Neural progenitor cell (in vitro differentiated cells): ENCODE results near the gene CUL1.

Source experiments
- EZH2 ChIP-seq: fragments of 200-600 bp; sonication (generic); IDR thresholded peaks from 2 replicates; pipeline ENCODE4 v1.6.1; 2017; ENCODE audit warnings: antibody characterized with exemption, mild to moderate bottlenecking, moderate library complexity
- TF ChIP-seq, protein P1 (sequence below): fragments of 200-600 bp; sonication (generic); IDR thresholded peaks from 2 replicates; pipeline ENCODE4 v1.5.1; 2017; ENCODE audit warnings: antibody characterized with exemption, mild to moderate bottlenecking

- TF ChIP-seq EZH2: no peak
- TF ChIP-seq, protein P1, sequence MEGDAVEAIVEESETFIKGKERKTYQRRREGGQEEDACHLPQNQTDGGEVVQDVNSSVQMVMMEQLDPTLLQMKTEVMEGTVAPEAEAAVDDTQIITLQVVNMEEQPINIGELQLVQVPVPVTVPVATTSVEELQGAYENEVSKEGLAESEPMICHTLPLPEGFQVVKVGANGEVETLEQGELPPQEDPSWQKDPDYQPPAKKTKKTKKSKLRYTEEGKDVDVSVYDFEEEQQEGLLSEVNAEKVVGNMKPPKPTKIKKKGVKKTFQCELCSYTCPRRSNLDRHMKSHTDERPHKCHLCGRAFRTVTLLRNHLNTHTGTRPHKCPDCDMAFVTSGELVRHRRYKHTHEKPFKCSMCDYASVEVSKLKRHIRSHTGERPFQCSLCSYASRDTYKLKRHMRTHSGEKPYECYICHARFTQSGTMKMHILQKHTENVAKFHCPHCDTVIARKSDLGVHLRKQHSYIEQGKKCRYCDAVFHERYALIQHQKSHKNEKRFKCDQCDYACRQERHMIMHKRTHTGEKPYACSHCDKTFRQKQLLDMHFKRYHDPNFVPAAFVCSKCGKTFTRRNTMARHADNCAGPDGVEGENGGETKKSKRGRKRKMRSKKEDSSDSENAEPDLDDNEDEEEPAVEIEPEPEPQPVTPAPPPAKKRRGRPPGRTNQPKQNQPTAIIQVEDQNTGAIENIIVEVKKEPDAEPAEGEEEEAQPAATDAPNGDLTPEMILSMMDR: no peak
These were observed 84.2 kb downstream of the CUL1 start for GRCh38 chr7:148782757-148783456.
